Activated naive CD4-positive, alpha-beta T cell treated with anti-CD3 and anti-CD28 coated beads, Interleukin-2, amount 50 U/mL, for 72 hours (primary cell): ENCODE data around the gene AGXT2. TPM values are rescaled to one million over a fixed set of nuclear protein-coding genes. Genes with fewer than 3 reads are reported as not detected.

ENCODE experiments used
- ATAC-seq, 2 donors: fragments of 150-1000 bp; cut with Tn5 transposase; 2 replicates each; pipeline ENCODE4 v1.10.0; 2021; ENCODE audit warnings: mild to moderate bottlenecking in 2 of 2, moderate library complexity in 2 of 2
- DNase-seq, 2 donors: peaks; one replicate each; pipeline ENCODE4 v3.0.0; 2021 to 2022; ENCODE audit warnings: low spot score in 2 of 2
- H3K27ac Mint-ChIP-seq, 2 donors: one replicate each; pipeline ENCODE4 v1.8.0; 2022; ENCODE audit warnings: mild to moderate bottlenecking in 2 of 2, mixed read lengths in 2 of 2
- H3K36me3 Mint-ChIP-seq, 2 donors: one replicate each; pipeline ENCODE4 v1.8.0; 2022; ENCODE audit warnings: mixed read lengths in 2 of 2
- H3K9me3 Mint-ChIP-seq, 2 donors: one replicate each; pipeline ENCODE4 v1.8.0; 2022; ENCODE audit warnings: mixed read lengths in 2 of 2
- total RNA-seq, 2 donors: library from RNA; stranded (reverse); gene quantifications; one replicate each; pipeline ENCODE4 v1.2.3, GENCODE V29; 2022

The AGXT2 gene
- total RNA-seq, 2 donors from 2014 or later, result not detected

- DNase-seq (no peak), ATAC-seq (no peak)
- no peaks in the 10 kb centered on the region for H3K9me3 Mint-ChIP-seq
- no peaks in the 10 kb centered on the region for H3K36me3 Mint-ChIP-seq
- no peak overlapping the region for H3K27ac Mint-ChIP-seq
Measured at GRCh38 chr5:35030426-35031100, 17.2 kb downstream of the AGXT2 start.

- DNase-seq (no peak), ATAC-seq (peak; percentile 39 to 48)
- H3K27ac Mint-ChIP-seq, result no peak overlapping the region
- no peaks in the 10 kb centered on the region for H3K9me3 Mint-ChIP-seq
- no peaks in the 10 kb centered on the region for H3K36me3 Mint-ChIP-seq
Measured at GRCh38 chr5:35029333-35029732, 18.4 kb downstream of the AGXT2 start.

DNA sequence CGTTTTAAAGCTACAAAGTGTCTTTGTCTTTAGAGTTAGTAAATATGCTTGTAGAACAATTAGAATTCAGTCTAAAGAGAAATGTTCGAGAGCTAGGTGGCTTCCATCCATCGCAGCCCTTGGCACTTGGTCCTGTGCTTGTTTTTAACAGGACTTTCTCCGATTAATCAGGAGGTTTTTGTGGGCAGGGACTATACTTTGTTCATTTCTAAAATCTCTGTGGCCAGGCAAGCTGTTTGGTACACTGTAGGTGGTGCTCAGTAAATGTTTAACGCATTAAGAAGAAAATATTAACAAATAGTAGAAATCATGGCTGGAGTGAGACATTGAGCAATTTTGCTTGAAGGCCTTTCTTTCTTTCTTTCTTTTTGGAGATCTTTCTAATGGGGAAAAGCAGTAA, 20.8 kb downstream of the AGXT2 start:
- H3K27ac Mint-ChIP-seq, result no peak overlapping the region
- no peaks in the 10 kb centered on the region for H3K9me3 Mint-ChIP-seq
- DNase-seq, result no peak
- no peak for ATAC-seq
- H3K36me3 Mint-ChIP-seq, result no peaks in the 10 kb centered on the region

GRCh38 chr5:35026280-35026840, 21.4 kb downstream of the AGXT2 start:
- no peak for ATAC-seq
- DNase-seq, result no peak
- H3K36me3 Mint-ChIP-seq, result no peaks in the 10 kb centered on the region
- no peaks in the 10 kb centered on the region for H3K9me3 Mint-ChIP-seq
- no peak overlapping the region for H3K27ac Mint-ChIP-seq

DNA sequence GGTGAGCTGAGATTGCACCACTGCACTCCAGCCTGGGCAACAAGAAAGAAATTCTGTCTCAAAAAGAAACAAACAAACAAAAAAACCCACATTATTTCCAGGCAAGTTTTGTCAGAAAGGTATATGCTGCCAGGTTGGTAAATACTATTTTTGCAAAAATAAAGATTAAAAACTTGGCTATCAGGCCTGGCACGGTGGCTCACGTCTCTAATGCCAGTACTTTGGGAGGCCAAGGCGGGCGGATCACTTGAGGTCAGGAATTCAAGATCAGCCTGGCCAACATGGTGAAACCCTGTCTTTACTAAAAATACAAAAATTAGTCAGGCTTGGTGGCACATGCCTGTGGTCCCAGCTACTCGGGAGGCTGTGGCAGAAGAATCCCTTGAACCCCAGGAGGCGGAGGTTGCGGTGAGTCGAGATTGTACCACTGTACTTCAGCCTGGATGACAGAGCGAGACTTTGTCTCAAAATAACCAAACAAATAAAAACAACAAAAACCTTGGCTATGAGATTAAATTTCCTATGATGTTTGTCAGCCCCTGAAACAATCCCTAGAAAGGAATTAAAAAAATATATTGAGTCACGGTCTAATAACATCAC, 22.7 kb downstream of the AGXT2 start:
- ATAC-seq (no peak), DNase-seq (no peak)
- Mint-ChIP-seq H3K36me3 (no peaks in the 10 kb centered on the region), H3K27ac (no peak overlapping the region), H3K9me3 (no peaks in the 10 kb centered on the region)

DNA sequence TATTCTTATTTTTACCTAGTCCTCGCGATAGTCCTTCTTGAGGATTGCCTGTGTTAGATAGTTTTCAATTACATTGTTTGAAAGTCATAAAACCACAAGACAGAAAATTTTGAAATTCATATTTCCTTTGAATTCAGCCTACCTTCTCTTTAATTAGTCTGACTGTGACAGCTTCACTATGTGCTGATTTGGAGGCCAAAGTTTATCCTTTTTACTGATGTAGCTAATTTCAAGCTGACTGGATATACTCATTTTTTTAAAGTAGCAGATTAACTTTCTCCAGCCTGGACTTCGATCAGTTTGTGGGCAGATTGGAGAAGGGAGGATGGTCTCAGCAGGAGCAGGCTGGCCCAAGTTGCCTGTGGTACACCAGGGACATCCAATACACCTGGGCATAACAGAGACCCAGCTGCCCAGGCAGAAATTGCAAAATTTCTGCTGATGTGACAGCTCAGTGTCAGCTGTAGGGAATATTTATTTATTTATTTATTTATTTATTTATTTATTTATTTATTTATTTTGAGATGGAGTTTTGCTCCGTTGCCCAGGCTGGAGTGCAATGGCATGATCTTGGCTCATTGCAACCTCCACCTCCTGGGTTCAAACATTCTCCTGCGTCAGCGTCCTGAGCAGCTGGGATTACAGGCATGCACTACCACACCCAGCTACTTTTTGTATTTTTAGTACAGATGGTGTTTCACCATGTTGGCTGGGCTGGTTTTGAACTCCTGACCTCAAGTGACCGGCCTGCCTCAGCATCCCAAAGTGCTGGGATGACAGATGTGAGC, 24.2 kb downstream of the AGXT2 start:
- DNase-seq (no peak), ATAC-seq (no peak)
- H3K9me3 Mint-ChIP-seq, result no peaks in the 10 kb centered on the region
- H3K27ac Mint-ChIP-seq, result no peak overlapping the region
- no peaks in the 10 kb centered on the region for H3K36me3 Mint-ChIP-seq

- no peak for DNase-seq
- peak; percentile 61 to 88 for ATAC-seq
- H3K36me3 Mint-ChIP-seq, result peaks cover 5 to 6% of the 10 kb centered on the region in 2 donors
- H3K27ac Mint-ChIP-seq, result no peak overlapping the region
- peaks cover 6 to 10% of the 10 kb centered on the region in 2 donors for H3K9me3 Mint-ChIP-seq
Measured at GRCh38 chr5:35016174-35017051, 31.3 kb downstream of the AGXT2 start.

GRCh38 chr5:35015063-35015462, 32.7 kb downstream of the AGXT2 start:
- Mint-ChIP-seq H3K27ac (no peak overlapping the region), H3K9me3 (peaks cover 6 to 10% of the 10 kb centered on the region in 2 donors), H3K36me3 (peaks cover 5 to 6% of the 10 kb centered on the region in 2 donors)
- DNase-seq (no peak), ATAC-seq (no peak)

GRCh38 chr5:35012796-35013195, 35.0 kb downstream of the AGXT2 start:
- DNase-seq, result no peak
- H3K9me3 Mint-ChIP-seq, result peaks cover 2 to 4% of the 10 kb centered on the region in 2 donors
- ATAC-seq, result no peak
- H3K36me3 Mint-ChIP-seq, result peaks cover 3 to 4% of the 10 kb centered on the region in 2 donors
- no peak overlapping the region for H3K27ac Mint-ChIP-seq

DNA sequence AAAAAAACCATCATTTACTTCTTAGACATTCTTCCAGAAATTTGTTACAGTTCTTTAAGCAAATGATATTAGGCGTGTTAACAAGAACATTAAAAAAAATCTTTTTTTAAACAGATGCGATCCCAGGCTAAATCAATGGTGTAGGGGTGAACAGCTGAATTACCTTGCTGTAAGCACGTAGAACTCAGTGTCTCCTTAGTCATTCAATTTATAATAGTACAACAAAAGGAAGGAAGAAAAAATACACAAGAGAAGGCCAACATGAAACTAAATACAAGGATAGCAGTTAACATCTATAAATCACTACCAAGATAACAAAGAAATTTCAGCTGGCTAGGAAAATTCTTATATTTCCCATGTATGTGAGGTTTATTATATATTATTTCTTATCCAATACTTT, 35.4 kb downstream of the AGXT2 start:
- Mint-ChIP-seq H3K9me3 (peaks cover 0 to under 1% of the 10 kb centered on the region in 2 donors), H3K36me3 (no peaks in the 10 kb centered on the region), H3K27ac (no peak overlapping the region)
- ATAC-seq, result no peak
- DNase-seq, result no peak

DNA sequence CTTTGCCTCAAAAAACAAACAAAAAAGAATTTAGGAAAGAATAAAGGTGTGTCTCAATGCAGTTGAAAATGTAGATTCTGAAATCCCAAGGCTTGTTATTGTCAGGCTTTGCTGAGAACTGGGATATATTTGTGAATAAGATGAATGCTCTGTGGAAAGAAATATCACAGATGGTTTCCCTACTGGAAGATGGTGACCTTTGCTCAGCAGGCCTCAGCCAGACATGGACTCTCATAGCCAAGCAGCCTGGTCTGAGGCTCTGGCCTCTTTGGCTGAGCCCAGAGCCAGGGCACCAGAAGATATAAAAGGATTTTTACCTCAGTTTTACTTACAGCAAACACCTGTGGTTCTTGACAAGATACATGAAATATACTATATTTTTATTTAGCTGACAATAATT, 37.1 kb downstream of the AGXT2 start:
- no peaks in the 10 kb centered on the region for H3K9me3 Mint-ChIP-seq
- no peaks in the 10 kb centered on the region for H3K36me3 Mint-ChIP-seq
- no peak overlapping the region for H3K27ac Mint-ChIP-seq
- ATAC-seq (no peak), DNase-seq (no peak)

GRCh38 chr5:35009657-35010056, 38.1 kb downstream of the AGXT2 start:
- Mint-ChIP-seq H3K36me3 (no peaks in the 10 kb centered on the region), H3K27ac (no peak overlapping the region), H3K9me3 (no peaks in the 10 kb centered on the region)
- ATAC-seq (no peak), DNase-seq (no peak)

DNA sequence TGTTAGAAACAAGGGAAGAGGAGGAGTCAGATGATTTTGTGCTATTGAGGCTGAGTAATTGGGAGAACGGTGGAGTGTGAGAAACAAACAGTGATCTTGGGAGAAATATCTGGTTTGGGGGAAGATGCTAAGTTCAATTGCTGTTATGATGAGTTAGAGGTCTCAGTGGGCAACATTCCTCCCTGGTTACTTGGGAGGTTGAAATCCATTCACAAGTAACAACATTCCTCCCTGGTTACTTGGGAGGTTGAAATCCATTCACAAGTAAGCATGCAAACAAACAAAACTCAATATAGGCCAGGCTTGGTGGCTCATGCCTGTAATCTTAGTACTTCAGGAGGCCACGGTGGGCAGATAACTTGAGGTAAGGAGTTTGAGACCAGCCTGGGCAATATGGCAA, 38.7 kb downstream of the AGXT2 start:
- no peak for DNase-seq
- H3K27ac Mint-ChIP-seq, result no peak overlapping the region
- H3K9me3 Mint-ChIP-seq, result no peaks in the 10 kb centered on the region
- no peak for ATAC-seq
- no peaks in the 10 kb centered on the region for H3K36me3 Mint-ChIP-seq

DNA sequence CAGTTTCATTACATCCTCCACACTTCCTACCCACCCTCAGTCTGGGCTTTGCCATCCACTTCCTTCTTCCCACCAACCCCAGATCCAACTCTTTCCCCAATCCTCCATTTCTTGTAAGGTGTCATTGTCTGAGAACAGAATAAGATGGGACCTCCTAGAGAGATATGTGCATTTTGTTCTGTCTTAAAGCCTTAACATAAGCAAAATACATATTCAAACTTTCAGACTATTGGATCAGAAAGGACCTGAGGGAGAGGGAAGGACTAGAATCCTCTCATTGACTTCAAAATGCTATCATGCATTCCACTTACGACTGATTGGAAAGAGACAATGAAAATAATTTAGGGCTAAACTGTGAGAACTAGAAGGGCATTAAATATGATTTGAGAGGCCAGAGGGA, 43.0 kb downstream of the AGXT2 start:
- ATAC-seq, result no peak
- no peaks in the 10 kb centered on the region for H3K36me3 Mint-ChIP-seq
- no peaks in the 10 kb centered on the region for H3K9me3 Mint-ChIP-seq
- H3K27ac Mint-ChIP-seq, result no peak overlapping the region
- DNase-seq, result no peak

DNA sequence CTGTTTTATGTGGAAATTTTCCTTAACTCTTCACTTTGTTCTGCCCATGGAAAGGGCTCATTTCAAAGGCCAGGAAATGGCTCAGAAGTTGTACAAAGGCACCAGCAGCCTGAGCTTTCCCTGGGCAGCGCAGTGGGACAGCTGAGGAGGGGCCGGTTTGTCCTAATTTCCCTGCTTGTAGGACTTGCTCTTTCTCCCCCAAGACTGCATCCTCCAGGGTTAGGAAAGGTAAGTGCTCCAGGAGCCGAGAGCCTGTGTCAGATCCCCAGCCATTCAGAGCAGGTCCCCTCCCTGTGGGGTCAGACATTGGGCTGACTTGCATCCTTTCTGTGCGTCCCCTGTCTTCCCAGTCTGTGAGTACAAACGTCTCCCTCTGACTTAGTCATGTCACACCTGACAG, 43.5 kb downstream of the AGXT2 start:
- ATAC-seq, result no peak
- Mint-ChIP-seq H3K27ac (no peak overlapping the region), H3K36me3 (no peaks in the 10 kb centered on the region), H3K9me3 (no peaks in the 10 kb centered on the region)
- DNase-seq, result no peak
